Stomach (tissue), 4 donors: ENCODE data around the gene LIME1.

Experiments used
- EP300 ChIP-seq: sonication (generic); formaldehyde crosslinking; IDR thresholded peaks from one replicate; pipeline ENCODE4 v1.6.1; 2017; ENCODE audit warnings: antibody characterized with exemption
- POLR2A ChIP-seq, 4 donors: fragments of 450-650 bp; IDR thresholded peaks; one replicate each; pipeline ENCODE4 v1.6.1; 2016; ENCODE audit warnings: antibody characterized with exemption in 4 of 4, control low read depth in 2 of 4, mild to moderate bottlenecking in 1 of 4, moderate library complexity in 1 of 4
- TF ChIP-seq, protein P1 (sequence below), 7 experiments: fragments of 450-650 bp in 4 of 7; fragments of 200-600 bp in 3 of 7; sonication (generic) in 3 of 7; IDR thresholded peaks; one replicate each; pipeline ENCODE4 v1.5.1; 2016 to 2019; ENCODE audit warnings: antibody characterized with exemption in 7 of 7, control low read depth in 2 of 7, mild to moderate bottlenecking in 1 of 7

- TF ChIP-seq, protein P1, sequence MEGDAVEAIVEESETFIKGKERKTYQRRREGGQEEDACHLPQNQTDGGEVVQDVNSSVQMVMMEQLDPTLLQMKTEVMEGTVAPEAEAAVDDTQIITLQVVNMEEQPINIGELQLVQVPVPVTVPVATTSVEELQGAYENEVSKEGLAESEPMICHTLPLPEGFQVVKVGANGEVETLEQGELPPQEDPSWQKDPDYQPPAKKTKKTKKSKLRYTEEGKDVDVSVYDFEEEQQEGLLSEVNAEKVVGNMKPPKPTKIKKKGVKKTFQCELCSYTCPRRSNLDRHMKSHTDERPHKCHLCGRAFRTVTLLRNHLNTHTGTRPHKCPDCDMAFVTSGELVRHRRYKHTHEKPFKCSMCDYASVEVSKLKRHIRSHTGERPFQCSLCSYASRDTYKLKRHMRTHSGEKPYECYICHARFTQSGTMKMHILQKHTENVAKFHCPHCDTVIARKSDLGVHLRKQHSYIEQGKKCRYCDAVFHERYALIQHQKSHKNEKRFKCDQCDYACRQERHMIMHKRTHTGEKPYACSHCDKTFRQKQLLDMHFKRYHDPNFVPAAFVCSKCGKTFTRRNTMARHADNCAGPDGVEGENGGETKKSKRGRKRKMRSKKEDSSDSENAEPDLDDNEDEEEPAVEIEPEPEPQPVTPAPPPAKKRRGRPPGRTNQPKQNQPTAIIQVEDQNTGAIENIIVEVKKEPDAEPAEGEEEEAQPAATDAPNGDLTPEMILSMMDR (IDR thresholded peaks at IDR 0.05) = no peak
- TF ChIP-seq POLR2A (IDR thresholded peaks at IDR 0.05) (no peak), EP300 (no peak)
These were observed 49.2 kb downstream of the LIME1 start for GRCh38 chr20:63785691-63786131.
